ENCODE results near the gene MAGEA2B.

DNA sequence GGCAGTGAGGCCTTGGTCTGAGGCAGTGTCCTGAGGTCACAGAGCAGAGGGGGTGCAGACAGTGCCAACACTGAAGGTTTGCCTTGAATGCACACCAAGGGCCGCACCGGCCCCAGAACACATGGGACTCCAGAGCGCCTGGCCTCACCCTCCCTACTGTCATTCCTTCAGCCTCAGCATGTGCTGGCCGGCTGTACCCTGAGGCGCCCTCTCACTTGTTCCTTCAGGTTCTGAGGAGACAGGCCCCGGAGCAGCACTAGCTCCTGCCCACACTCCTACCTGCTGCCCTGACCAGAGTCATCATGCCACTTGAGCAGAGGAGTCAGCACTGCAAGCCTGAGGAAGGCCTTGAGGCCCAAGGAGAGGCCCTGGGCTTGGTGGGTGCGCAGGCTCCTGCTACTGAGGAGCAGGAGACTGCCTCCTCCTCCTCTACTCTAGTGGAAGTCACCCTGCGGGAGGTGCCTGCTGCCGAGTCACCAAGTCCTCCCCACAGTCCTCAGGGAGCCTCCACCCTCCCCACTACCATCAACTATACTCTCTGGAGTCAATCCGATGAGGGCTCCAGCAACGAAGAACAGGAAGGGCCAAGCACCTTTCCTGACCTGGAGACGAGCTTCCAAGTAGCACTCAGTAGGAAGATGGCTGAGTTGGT lies 21.6 kb downstream of the MAGEA2B start:
- TF ChIP-seq, protein P1, sequence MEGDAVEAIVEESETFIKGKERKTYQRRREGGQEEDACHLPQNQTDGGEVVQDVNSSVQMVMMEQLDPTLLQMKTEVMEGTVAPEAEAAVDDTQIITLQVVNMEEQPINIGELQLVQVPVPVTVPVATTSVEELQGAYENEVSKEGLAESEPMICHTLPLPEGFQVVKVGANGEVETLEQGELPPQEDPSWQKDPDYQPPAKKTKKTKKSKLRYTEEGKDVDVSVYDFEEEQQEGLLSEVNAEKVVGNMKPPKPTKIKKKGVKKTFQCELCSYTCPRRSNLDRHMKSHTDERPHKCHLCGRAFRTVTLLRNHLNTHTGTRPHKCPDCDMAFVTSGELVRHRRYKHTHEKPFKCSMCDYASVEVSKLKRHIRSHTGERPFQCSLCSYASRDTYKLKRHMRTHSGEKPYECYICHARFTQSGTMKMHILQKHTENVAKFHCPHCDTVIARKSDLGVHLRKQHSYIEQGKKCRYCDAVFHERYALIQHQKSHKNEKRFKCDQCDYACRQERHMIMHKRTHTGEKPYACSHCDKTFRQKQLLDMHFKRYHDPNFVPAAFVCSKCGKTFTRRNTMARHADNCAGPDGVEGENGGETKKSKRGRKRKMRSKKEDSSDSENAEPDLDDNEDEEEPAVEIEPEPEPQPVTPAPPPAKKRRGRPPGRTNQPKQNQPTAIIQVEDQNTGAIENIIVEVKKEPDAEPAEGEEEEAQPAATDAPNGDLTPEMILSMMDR (IDR thresholded peaks at IDR 0.05; ENCODE audit: low read depth, low read length) = no peak
- no peak for TF ChIP-seq POLR2A (IDR thresholded peaks at IDR 0.05; ENCODE audit: extremely low read depth, insufficient read length)
- TF ChIP-seq, protein P2, sequence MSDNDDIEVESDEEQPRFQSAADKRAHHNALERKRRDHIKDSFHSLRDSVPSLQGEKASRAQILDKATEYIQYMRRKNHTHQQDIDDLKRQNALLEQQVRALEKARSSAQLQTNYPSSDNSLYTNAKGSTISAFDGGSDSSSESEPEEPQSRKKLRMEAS (IDR thresholded peaks at IDR 0.05; ENCODE audit: low read depth, low read length) = no peak
- TF ChIP-seq MYC (IDR thresholded peaks at IDR 0.05; ENCODE audit: low read depth, low read length) = no peak
